ENCODE measurements around the gene SFR1.
"Not testable (repeated sequence)": the region's sequence is repeated elsewhere in the genome, so short reads cannot be mapped to it uniquely, and the experiment has no call there.

GRCh38 chr10:104174136-104174535 is 52.2 kb downstream of the SFR1 start:
- not testable (repeated sequence) for TF ChIP-seq CTCF (conservative IDR thresholded peaks at IDR 0.05); EZH2 (IDR thresholded peaks at IDR 0.05; ENCODE audit: low read depth)

Data from PC-9 (cell line).